Stimulated activated CD8-positive, alpha-beta memory T cell treated with anti-CD3 and anti-CD28 coated beads, Interleukin-12 subunit alpha, Interleukin-12 subunit beta, amount 100 ng/mL, for 1 hour (primary cell): ENCODE data around the gene ARHGAP28.
"Not testable (repeated sequence)": the region's sequence is repeated elsewhere in the genome, so short reads cannot be mapped to it uniquely, and the experiment has no call there.

Experiments used
- DNase-seq: peaks from one replicate; pipeline ENCODE4 v3.0.0-alpha.2; 2020; ENCODE audit warnings: low read depth

The ARHGAP28 gene

DNA sequence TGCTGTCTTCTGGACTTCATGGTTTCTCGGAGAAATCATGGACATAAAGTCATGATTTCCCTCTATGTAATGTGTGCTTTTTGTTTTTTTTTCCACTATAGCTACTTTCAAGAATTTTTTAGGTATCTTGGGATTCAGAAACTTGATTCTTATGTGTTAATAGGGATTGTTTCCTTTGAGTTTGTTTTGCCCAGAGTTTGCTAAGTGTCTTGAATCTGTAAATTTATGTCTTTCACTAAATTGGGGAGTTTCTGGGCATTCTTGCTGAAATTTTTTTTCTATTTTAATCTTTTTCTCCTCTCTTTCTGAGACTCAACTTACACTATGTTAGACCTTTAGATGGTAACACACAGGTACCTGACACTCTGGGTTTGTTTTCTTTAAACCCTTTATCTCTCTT lies 205.3 kb downstream of the ARHGAP28 start:
- no peak for DNase-seq

DNA sequence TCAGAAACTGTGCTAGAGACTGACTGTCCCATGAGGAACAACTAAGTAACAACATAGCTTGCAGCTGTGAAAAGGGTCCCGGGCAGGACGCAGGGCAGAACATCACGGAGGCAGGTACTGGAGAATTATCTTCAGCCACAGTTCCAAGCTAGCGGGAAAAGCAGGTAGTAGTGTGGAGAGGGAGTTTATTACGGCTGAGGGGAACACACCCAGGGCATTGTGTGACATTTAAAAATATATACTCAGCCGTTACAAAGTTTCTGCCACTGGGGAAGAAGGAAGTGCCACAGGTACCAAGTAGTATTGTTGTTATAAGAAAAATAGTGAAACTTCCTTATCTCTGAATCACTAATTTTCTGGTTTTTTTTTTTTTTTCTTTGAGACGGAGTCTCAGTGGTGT lies 208.5 kb downstream of the ARHGAP28 start:
- no peak for DNase-seq

DNA sequence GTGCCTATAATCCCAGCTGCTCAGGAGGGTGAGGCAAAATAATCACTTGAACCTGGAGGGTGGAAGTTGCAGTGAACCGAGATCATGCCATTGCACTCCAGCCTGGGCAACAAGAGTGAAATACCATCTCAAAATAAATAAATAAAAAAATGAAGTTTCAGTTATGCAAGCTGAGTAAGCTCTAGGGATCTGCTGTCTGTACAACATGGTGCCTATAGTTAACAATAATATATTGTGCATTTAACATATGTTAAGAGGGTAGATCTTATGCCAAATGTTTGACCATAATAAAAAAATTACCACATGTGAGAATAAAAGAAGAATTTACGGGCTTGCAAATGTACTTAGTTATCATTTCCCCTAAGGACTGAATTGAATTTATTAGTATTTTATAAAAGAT lies 208.9 kb downstream of the ARHGAP28 start:
- DNase-seq, result not testable (repeated sequence)

DNA sequence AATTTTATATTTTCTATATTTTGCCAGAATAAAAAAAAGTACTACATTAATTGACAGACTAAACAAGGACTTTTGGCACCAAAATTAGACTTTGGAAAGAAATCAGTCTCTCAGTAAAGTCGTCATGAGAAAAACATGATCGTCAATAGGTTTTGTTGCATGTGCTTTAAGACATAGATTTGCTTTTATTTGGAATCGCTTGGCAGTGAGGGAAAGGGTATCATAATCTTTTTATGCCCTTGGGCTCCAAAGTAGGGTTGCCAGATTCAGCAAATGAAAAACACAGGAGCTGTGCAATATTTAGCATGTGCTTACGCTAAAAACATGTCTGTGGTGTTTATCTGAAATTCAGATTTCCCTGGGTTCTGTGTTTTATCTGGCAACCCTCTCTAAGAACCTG lies 210.5 kb downstream of the ARHGAP28 start:
- DNase-seq, result no peak

- no peak for DNase-seq
Measured at GRCh38 chr18:6940451-6940850, 210.9 kb downstream of the ARHGAP28 start.

GRCh38 chr18:6941996-6942395 lies 212.5 kb downstream of the ARHGAP28 start:
- no peak for DNase-seq

- no peak for DNase-seq
Measured at GRCh38 chr18:6942742-6943141, 213.2 kb downstream of the ARHGAP28 start.

- DNase-seq, result no peak
Measured at GRCh38 chr18:6943143-6943542, 213.6 kb downstream of the ARHGAP28 start.

DNA sequence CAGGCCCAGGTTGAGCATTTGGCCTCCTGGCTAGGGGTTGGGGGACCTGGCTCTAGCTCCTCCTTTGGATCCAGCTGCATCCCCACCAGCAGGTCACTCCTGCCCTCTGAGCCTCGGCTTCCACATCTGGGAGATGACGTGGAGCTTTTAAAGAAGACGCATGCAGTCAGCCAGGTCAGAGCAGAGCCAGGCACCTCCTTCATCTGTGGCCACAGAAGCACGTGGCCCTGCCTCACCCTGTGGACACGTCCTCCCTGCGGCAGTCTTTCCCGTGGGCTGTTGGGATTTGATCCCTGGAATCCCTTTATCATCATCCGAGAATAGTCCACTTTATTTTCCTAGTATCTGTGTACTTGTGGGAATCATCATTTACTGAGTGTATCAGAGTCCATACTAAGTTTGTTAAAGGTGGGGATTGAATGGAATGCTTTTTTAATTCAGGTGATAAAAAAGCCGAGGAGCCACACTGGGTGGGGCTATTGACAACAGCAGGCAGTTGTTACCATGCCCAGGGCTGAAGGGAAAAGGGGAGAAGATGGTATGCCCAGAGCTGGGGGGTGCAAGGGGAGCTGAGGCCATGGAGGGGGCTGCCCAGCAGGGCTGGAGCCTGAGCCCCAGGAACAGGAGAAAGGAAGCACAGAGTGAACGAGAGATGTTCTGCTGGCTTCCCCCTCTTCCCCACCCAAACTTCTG lies 218.0 kb downstream of the ARHGAP28 start:
- DNase-seq, result no peak

GRCh38 chr18:6948281-6949055 lies 219.0 kb downstream of the ARHGAP28 start:
- no peak for DNase-seq

- no peak for DNase-seq
Measured at GRCh38 chr18:6949800-6950586, 220.5 kb downstream of the ARHGAP28 start.

DNA sequence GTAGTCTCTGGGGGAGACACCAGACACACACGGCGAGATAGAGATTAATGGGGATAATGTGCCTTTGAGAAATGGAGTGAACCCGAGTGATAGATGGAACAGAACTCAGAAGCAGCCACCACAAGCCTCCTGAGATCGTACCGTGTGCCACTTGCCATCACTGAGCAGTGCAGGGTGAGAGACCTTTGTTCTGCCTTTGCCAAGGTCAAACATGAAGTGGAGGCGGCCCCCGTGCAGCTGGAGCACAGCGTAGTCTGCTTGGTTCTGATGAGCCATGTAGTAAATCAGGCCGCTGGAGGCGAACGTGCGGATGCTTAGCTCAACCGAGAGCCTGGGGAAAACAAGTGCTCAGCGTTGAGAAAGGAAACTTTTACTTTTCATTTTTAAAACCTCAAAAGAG lies 221.1 kb downstream of the ARHGAP28 start:
- DNase-seq, result no peak

- no peak for DNase-seq
Measured at GRCh38 chr18:6951336-6952090, 222.0 kb downstream of the ARHGAP28 start.

DNA sequence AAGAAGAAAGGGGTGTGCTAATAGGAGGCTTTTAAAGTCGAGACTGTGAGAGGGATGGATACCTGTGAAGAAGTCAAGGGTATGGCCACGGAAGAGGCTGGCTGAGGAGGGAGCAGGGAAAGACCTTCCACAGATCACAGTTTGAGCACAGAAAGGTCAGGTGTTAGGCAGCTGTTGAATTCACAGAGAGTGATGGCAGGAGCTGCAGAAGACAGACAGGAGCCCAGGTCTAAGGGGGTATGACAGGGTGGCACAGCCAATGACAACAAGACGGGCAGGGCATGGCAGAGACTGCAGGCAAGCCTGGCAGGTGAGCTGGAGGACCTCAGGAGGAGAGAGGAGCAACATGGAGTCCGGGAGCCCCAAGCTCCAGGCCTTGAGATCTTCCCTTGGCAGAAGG lies 225.0 kb downstream of the ARHGAP28 start:
- DNase-seq, result no peak

GRCh38 chr18:6955304-6955703 lies 225.8 kb downstream of the ARHGAP28 start:
- no peak for DNase-seq

- no peak for DNase-seq
Measured at GRCh38 chr18:6956495-6956894, 227.0 kb downstream of the ARHGAP28 start.

GRCh38 chr18:6956999-6957398 lies 227.5 kb downstream of the ARHGAP28 start:
- no peak for DNase-seq

DNA sequence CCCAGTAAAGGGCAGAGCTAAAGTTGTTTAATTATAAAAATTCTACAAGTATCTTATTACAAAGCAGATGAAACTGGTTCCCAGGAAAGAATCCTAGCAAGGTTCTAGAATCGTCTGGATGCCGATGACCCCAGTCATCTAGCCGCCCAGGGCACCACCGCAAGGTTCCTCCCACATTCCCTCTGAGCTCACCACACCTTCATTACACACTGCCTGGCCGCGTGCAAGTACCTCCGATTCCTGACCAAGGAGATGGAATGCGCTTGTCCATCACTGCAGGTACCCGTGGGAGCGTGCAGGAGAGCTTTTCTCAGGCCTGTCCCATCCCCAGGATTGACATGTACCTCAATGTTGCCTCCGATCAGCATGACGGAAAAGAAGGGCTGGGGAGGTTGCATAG lies 229.6 kb downstream of the ARHGAP28 start:
- no peak for DNase-seq

DNA sequence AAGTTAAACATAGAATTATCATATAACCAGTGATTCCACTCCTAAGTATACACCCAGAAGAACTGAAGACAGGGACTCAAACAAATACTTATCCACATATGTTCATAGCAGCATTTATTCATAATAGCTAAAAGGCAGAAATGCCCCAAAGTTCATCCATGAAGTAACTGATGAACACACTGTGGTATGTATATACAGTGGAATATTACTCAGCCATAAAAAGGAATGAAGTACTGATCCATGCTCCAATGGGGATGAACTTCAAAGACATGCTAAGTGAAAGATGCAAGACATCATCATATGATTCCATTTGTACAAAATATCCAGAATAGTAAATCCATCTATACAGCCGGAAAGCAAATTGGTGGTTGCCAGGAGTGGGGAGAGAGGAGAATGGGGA lies 230.6 kb downstream of the ARHGAP28 start:
- no peak for DNase-seq

DNA sequence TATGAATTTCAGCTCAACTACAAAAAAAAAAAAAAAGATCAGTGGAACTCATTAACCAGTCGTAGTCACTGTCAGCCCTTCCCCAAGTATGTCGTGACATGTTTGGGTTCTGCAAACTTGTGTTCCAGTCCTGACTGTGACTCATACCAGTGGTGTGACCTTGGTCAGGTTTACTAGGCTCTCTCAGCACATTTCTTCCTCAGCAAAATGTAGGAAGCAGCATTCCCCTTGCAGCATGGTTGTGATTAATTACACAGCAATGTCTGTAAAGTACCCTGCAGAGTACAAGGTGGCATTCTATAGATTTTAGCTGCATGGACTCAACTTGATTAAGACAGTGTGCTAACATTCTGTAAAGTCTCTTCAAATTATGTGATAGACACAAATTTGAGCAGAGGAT lies 231.1 kb downstream of the ARHGAP28 start:
- no peak for DNase-seq

- no peak for DNase-seq
Measured at GRCh38 chr18:6961331-6961730, 231.8 kb downstream of the ARHGAP28 start.
